Thyroid gland (tissue), 4 donors: ENCODE data around the gene ADAMTS13. TPM values are rescaled to one million over a fixed set of nuclear protein-coding genes. Genes with fewer than 3 reads are reported as not detected.
A peak's percentile ranks its signal among the peaks of the same experiment; 100 is the strongest.

Experiments
- DNase-seq, 2 donors: peaks; one replicate each; pipeline ENCODE4 v3.0.0-alpha.2; 2019
- H3K27ac ChIP-seq, 3 donors: fragments of 200-600 bp; sonication (generic); 1 replicate in 2 of 3; 2 replicates in 1 of 3; pipeline ENCODE4 v1.5.1; 2016 to 2019; ENCODE audit warnings: mild to moderate bottlenecking in 1 of 3, moderate library complexity in 1 of 3
- H3K27me3 ChIP-seq: fragments of 200-600 bp; sonication (generic); one replicate; pipeline ENCODE4 v1.5.1; 2019
- H3K36me3 ChIP-seq, 2 donors: fragments of 200-600 bp; sonication (generic); one replicate each; pipeline ENCODE4 v1.5.1; 2016 to 2019
- H3K4me1 ChIP-seq, 2 donors: fragments of 200-600 bp; sonication (generic); one replicate each; pipeline ENCODE4 v1.5.1; 2017 to 2019
- H3K4me3 ChIP-seq, 3 donors: fragments of 200-600 bp; sonication (generic); replicated peaks in 1 of 3; 1 replicate in 2 of 3; 2 replicates in 1 of 3; pipeline ENCODE4 v1.5.1; 2016; ENCODE audit warnings: mild to moderate bottlenecking in 1 of 3
- H3K9me3 ChIP-seq: fragments of 200-600 bp; sonication (generic); one replicate; pipeline ENCODE4 v1.5.1; 2017
- POLR2A ChIP-seq, 2 donors: fragments of 450-650 bp; IDR thresholded peaks; one replicate each; pipeline ENCODE4 v1.6.1; 2017; ENCODE audit warnings: antibody characterized with exemption in 2 of 2, mild to moderate bottlenecking in 2 of 2, moderate library complexity in 1 of 2
- WGBS, 2 donors: methylation state at CpG; one replicate each; pipeline ENCODE4 v1.1.5; 2017; 5-methylcytosine and 5-hydroxymethylcytosine counted together
- intact Hi-C: fragments of 100-400 bp; cut with DNase I; formaldehyde crosslinking; loops from one replicate; pipeline ENCODE4 v1.15.1; 2023
- total RNA-seq, 4 donors: library from RNA; depleted of rRNA; stranded (reverse); fragments of >200 nt; gene quantifications; one replicate each; pipeline ENCODE4 v1.2.3, GENCODE V29; 2016
- TF ChIP-seq, protein P1 (sequence below), 6 experiments: fragments of 200-600 bp in 3 of 6; fragments of 450-650 bp in 3 of 6; sonication (generic) in 3 of 6; IDR thresholded peaks; one replicate each; pipeline ENCODE4 v1.5.1; 2016 to 2019; ENCODE audit warnings: antibody characterized with exemption in 6 of 6, mild to moderate bottlenecking in 2 of 6, inconsistent platforms in 1 of 6, moderate library complexity in 1 of 6

Gene ADAMTS13
- total RNA-seq, 4 donors from 2014 or later = 1.5 to 2.8 (median 2.0) TPM

DNA sequence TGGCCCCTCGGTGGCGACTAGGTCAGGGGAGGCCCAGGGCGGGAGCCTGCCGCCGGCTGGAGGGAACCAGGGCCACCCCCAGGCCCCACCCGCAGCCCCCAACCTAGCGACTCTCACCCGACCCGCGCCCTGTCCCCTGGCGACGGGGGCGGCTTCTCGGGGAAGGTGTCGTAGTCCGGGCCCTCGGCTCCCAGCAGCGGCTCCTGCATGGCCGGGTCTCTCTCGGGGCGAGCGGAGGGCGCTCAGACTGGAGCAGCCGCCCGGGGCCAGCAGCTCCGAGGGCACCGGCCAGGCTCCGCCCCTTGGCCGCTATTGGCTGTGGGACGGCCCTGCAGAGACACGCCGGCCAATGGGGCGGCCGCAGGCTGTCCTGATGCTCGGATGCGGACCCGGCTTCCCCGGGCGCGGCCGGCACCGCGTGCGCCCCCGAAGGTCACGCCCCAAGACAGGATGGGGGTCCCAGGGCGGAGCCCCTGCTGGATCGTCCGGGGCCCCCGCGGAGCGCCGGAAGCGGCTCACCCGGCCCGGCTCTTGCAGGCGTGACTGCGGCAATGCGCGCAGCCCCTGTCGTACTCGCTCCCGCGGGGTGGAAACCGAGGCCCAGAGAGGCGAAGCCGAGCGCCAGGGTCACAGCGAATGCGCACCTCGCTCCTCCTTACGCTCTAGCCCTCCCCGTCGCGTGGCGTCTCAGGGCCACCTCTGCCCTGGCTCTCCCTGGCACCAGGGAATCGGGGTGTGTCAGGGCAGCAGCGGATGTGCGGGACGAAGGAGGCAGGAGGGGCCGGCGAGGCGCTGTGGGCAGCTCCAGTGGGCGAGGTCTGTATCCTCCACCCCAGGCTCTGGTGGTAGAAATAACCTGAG is 56.9 kb downstream of the ADAMTS13 start, which contains the start of gene SLC2A6:
Gene SLC2A6 (minus strand): TSS at position 249 of the 861 bp plus-strand sequence. CDS start 40 bp downstream, at position 209.
- Histone ChIP-seq H3K27me3 (no peaks in the 10 kb centered on the region), H3K4me3 (peak within 1 kb of the TSS in 1 of 3 donors; percentile 41), H3K36me3 (no peaks in the 10 kb centered on the region), H3K27ac (peak within 1 kb of the TSS in 1 of 3 donors; percentile 59), H3K9me3 (no peaks in the 10 kb centered on the region), H3K4me1 (peaks cover 5 to 13% of the 10 kb centered on the region in 2 donors)
- 0 to 2% methylated on average over 11 to 16 of the region's 84 CpGs for whole genome bisulfite sequencing, 2 donors
- peak in 1 of 2 donors; percentile 15 for TF ChIP-seq POLR2A (IDR thresholded peaks at IDR 0.05)
- TF ChIP-seq, protein P1, sequence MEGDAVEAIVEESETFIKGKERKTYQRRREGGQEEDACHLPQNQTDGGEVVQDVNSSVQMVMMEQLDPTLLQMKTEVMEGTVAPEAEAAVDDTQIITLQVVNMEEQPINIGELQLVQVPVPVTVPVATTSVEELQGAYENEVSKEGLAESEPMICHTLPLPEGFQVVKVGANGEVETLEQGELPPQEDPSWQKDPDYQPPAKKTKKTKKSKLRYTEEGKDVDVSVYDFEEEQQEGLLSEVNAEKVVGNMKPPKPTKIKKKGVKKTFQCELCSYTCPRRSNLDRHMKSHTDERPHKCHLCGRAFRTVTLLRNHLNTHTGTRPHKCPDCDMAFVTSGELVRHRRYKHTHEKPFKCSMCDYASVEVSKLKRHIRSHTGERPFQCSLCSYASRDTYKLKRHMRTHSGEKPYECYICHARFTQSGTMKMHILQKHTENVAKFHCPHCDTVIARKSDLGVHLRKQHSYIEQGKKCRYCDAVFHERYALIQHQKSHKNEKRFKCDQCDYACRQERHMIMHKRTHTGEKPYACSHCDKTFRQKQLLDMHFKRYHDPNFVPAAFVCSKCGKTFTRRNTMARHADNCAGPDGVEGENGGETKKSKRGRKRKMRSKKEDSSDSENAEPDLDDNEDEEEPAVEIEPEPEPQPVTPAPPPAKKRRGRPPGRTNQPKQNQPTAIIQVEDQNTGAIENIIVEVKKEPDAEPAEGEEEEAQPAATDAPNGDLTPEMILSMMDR (IDR thresholded peaks at IDR 0.05) = no peak
- intact Hi-C loops = no loop called here
- peak; percentile 82 to 86 for DNase-seq

DNA sequence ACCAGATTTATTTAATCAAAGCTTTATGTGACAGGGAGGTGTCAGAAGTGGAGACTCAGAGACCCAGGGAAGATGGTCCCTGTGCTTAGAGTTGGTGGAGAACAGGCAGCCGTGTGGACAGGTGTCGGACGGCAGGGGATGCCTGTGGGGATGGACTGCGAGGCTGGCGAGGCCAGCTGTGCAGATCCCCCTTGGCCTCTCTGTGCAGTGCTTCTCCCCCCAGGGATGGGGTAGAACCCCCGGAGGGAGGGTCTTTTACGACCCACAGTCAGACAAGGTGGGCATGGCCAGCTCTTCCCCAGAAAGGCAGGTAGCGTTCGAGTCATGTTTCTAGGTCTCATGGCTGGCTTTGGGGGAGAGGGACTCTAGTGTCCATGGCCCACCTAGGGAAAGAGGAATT is 61.4 kb downstream of the ADAMTS13 start:
- Histone ChIP-seq H3K27ac (no peak overlapping the region), H3K36me3 (no peaks in the 10 kb centered on the region), H3K27me3 (no peaks in the 10 kb centered on the region), H3K4me3 (no peak overlapping the region), H3K4me1 (peaks cover 5 to 18% of the 10 kb centered on the region in 2 donors), H3K9me3 (no peaks in the 10 kb centered on the region)
- TF ChIP-seq, protein P1 (IDR thresholded peaks at IDR 0.05) = no peak
- TF ChIP-seq POLR2A (IDR thresholded peaks at IDR 0.05) = no peak
- no peak for DNase-seq
- WGBS, 2 donors = 85 to 86% methylated on average over 9 of the region's 9 CpGs
- intact Hi-C loops = loop anchor here (2.0 to 10.0 kb wide), 2 partner anchors 73 to 129 kb away; partner anchors contain the start of genes SURF1 and SURF2

DNA sequence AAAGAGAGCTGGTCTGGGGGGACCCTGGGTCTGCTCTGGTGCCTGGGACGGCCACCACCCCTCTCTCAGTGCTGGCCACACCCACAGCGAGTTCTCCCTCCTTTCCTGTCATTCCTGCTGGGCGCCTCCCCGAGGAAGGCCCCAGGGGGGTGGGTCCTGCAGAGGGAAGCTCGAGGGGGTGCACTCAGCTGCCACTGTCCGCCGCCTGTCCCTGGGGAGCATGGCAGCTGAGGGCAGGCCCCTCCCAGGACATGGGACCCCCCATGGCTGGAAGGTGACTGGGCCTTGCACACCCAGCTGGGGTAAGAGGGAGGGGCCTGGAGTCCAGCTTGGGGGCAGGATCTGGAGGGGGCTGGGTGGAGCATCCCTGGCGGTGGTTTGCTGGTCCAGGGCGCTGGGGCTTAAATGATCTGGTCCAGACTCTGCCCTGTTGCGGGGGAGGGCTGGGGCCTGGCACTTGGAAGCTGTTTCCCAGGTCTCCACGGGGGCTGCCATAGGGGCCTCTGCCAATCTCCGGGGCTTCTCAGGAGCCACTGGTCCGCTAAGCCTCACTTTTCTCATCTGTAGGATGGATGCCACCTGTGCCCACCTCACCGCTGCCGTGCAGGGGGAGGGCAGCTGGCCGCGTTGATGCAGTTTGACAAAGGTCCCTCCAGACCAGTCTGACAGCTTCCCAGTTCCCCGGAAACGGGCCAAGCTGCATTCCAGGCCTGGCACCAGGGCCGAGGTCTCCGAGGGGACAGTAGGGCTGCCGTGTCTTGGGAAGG is 62.7 kb downstream of the ADAMTS13 start:
- WGBS, 2 donors = 51 to 57% methylated on average over 9 to 17 of the region's 22 CpGs
- no peaks in the 10 kb centered on the region for H3K27me3 ChIP-seq
- no peaks in the 10 kb centered on the region for H3K36me3 ChIP-seq
- peaks cover 0 to 9% of the 10 kb centered on the region in 2 donors for H3K4me1 ChIP-seq
- no peak for TF ChIP-seq POLR2A (IDR thresholded peaks at IDR 0.05)
- TF ChIP-seq, protein P1 (IDR thresholded peaks at IDR 0.05) = no peak
- H3K4me3 ChIP-seq = no peak overlapping the region
- no peak overlapping the region for H3K27ac ChIP-seq
- intact Hi-C loops = loop anchor here (2.0 to 10.0 kb wide), 3 partner anchors 74 to 298 kb away; partner anchors contain the start of genes SURF1 and SURF2
- DNase-seq = no peak
- H3K9me3 ChIP-seq = no peaks in the 10 kb centered on the region

DNA sequence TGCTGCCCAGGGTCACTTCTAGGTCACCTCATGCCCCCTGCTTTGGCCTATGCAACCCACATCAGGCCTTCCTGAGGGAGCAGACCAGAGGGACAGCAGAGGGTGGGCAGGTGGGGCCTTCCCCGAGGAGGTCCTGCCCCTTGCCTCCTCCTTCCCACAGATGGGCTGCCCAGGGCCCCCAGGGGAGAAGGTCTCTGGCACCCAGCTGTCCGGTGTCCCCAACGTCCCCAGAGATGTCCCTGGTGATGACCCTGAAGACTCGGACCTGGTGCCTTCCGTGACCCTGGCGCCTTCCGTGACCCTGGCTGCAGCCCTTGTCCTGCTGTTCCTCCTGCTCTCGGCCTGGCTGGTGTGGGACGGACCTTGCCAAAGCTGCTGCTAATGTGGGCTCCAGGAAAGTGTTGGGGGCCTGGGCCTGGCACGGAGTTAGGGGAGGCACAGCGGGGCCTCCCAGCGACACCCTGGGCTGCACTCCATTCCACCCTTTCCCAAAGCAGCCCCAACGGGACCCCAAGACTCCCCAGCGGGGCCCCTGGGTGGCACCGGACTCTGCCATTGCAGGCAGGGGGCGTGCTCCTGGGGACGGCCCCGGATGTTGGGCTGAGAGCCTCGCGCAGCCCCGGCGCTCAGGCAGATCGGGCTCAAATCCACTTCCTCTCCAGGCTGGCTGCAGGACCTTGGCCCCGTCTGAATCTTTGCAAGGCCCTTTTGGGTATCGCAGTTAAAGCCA is 63.5 kb downstream of the ADAMTS13 start:
- Histone ChIP-seq H3K9me3 (no peaks in the 10 kb centered on the region), H3K36me3 (no peaks in the 10 kb centered on the region), H3K27me3 (no peaks in the 10 kb centered on the region), H3K4me1 (peaks cover 0 to 9% of the 10 kb centered on the region in 2 donors), H3K27ac (no peak overlapping the region), H3K4me3 (no peak overlapping the region)
- intact Hi-C loops = loop anchor here (2.0 to 10.0 kb wide), 3 partner anchors 75 to 298 kb away; partner anchors contain the start of genes SURF1 and SURF2
- no peak for TF ChIP-seq POLR2A (IDR thresholded peaks at IDR 0.05)
- TF ChIP-seq, protein P1 (IDR thresholded peaks at IDR 0.05) = no peak
- DNase-seq = no peak
- WGBS, 2 donors = 59 to 74% methylated on average over 5 to 18 of the region's 25 CpGs
